ENCODE data around the gene THTPA.
"Not testable (repeated sequence)": the region's sequence is repeated elsewhere in the genome, so short reads cannot be mapped to it uniquely, and the experiment has no call there.

Gene THTPA

GRCh38 chr14:23568600-23569331 lies 12.7 kb downstream of the THTPA start:
- DNase-seq, result no peak

- peak; percentile 79 for DNase-seq
Measured at GRCh38 chr14:23569443-23570151, 13.5 kb downstream of the THTPA start.

- no peak for DNase-seq
Measured at GRCh38 chr14:23570806-23571483, 14.9 kb downstream of the THTPA start.

- no peak for DNase-seq
Measured at GRCh38 chr14:23571701-23572523, 15.8 kb downstream of the THTPA start.

DNA sequence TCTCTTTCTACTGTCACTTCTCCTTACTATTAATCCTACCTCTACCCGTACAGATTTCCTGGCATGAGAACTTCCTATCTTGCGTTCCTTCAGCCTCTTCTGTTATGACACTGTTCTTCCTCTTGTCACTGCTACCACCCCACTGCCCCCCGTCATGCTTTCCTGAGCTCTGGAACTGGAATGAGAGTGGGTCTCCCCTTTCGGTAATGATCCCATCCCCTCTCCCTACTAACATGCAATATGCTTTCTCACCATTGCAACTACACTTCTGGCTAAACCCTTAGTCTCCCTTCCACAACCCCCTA lies 16.4 kb downstream of the THTPA start:
- DNase-seq, result no peak

GRCh38 chr14:23572836-23573235 lies 16.8 kb downstream of the THTPA start:
- no peak for DNase-seq

DNA sequence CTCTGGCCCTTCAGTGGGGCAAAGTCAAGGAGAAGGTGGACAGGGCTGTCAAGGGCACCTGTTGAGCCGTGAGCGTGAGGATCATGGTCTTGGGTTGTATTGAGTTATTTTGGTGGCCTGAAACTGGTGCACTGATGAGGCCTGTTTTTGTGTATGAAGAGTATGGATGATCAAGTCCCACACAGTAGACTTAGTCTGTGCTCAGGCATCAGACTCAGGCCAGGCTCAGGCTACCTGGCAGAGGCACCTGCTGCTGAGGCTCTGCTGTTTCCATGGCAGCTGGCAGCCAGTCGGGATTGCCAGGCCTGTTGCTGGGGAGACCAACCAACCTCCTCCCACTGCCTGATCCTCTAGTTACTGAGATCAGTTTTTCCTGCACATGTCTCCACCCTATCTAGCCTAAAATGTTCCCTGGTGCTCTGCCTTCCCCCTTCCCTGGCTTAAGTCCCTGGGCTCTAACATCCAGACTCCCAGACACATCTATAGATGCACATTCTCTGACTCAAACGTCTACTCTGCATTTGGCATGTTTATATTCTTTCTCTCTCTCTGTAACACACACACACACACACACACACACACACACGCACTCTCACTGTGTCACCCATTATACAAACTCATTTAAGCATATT lies 17.4 kb downstream of the THTPA start:
- peak; percentile 31 for DNase-seq

- no peak for DNase-seq
Measured at GRCh38 chr14:23577004-23577681, 21.1 kb downstream of the THTPA start.

- no peak for DNase-seq
Measured at GRCh38 chr14:23577710-23578392, 21.8 kb downstream of the THTPA start.

GRCh38 chr14:23578560-23579310 lies 22.7 kb downstream of the THTPA start, which contains the start of gene JPH4:
Gene JPH4, minus strand, starts transcription at chr14:23578790. Its CDS starts 1,337 bp downstream, at chr14:23577453.
- peak; percentile 15 for DNase-seq

DNA sequence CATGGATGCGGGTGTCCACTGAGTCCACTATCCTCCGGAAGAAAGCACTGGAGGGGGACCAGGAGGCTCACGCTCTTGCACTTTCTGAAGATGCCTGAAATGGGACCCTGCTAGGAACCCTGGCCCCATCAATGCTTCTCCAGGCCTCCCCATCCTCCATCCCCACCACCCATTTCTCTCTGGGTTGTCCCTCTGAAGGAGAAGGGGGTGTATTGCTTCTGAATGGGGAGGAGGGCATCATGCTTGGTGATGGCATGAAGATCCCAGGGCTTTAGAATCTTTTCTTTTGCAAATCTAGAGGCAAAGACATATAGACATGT lies 23.2 kb downstream of the THTPA start:
- DNase-seq, result no peak

DNA sequence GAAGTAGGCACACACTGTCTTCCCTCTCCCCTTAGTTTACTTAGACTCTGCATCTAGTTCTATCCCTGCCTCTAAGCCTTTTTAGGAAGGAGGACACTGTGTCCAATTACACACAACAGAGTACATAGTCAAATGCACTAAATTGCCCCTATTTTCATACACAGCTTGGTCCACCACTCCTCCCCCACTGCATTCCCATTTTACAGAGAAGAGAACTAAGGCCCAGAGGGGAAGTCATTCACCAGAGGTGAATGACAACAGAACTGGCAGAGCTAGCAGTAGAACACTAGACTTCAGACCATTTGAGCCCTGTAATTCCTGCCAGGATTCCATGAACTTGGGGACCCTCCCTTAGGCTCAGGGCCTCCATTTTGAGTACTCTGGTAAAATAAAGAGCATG lies 23.7 kb downstream of the THTPA start:
- no peak for DNase-seq

GRCh38 chr14:23580152-23580926 lies 24.3 kb downstream of the THTPA start:
- DNase-seq, result no peak

DNA sequence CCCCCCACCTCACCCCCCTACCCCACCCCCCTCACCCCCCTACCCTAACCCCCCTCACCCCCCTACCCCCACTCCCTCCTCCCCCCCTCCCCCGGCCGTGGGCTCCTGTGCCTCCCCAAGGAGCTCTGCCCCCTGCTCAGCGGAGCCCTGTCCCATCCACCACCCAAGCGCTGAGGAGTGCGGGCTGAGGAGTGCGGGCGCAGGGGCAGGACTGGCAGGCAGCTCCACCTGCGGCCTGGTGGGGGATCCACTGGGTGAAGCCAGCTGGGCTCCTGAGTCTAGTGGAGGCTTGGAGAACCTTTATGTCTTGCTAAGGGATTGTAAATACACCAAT lies 24.8 kb downstream of the THTPA start:
- no peak for DNase-seq

- no peak for DNase-seq
Measured at GRCh38 chr14:23582906-23583760, 27.1 kb downstream of the THTPA start.

GRCh38 chr14:23583761-23584526 lies 27.9 kb downstream of the THTPA start:
- not testable (repeated sequence) for DNase-seq

DNA sequence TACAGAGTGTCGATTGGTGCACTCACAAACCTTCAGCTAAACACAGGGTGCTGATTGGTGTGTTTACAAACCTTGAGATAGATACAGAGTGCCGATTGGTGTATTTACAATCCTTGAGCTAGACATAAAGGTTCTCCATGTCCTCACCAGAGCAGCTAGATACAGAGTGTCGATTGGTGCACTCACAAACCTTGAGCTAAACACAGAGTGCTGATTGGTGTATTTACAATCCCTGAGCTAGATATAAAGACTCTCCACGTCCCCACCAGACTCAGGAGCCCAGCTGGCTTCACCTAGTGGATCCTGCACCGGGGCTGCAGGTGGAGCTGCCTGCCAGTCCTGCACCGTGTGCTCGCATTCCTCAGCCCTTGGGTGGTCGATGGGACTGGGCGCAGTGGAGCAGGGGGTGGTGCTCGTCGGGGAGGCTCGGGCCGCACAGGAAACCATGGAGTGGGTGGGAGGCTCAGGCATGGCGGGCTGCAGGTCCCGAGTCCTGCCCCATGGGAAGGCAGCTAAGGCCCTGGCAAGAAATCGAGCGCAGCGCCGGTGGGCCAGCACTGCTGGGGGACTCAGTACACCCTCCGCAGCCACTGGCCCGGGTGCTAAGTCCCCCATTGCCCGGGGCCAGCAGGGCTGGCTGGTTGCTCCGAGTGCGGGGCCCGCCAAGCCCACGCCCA lies 28.6 kb downstream of the THTPA start:
- DNase-seq, result not testable (repeated sequence)

Measured in NCI-H510A (cell line).